Eye (tissue), 1 donor: ENCODE results near the gene ALG14.

Experiments used
- DNase-seq: peaks from one replicate; pipeline ENCODE4 v3.0.0-alpha.2; 2015

Gene ALG14

DNA sequence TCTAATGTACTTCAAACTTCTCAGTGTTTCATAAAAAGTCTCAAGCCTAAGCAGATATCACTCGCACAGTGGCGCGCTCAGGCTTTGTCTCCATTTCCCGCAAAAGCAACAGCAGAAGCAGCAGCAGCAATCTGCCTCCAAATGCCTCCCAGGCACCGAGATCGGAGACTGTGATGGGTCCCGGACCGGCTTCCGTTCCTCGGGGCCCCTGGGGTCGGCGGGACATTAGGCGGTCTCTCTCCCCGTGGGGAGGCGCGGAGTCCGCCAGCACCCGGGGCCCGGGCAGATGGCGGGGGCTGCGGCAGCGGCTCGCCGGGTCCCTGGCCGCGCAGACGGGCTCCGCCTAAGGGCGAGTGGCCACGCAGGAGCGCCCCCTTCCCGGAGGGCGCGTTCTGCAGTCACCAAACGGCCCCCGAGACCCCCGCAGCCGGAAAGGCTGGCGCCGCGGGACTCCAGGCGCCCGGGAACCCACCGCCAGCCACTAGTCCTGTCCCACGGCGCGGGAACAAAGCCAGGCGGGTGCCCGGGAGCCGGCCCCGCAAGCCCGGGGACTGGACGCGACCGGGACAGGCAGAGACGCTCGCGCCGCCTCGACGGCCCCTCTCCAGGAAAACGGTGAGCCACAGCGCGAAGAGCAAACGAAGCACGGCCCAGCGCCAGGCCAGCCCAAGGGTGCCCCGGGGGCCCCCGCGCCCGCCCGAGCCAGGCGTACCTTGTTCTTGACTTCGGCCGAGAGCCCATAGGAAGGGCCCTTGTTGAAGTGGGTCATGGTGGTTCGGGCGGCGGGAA lies 146.4 kb downstream of the ALG14 start:
- peak; percentile 88 for DNase-seq

DNA sequence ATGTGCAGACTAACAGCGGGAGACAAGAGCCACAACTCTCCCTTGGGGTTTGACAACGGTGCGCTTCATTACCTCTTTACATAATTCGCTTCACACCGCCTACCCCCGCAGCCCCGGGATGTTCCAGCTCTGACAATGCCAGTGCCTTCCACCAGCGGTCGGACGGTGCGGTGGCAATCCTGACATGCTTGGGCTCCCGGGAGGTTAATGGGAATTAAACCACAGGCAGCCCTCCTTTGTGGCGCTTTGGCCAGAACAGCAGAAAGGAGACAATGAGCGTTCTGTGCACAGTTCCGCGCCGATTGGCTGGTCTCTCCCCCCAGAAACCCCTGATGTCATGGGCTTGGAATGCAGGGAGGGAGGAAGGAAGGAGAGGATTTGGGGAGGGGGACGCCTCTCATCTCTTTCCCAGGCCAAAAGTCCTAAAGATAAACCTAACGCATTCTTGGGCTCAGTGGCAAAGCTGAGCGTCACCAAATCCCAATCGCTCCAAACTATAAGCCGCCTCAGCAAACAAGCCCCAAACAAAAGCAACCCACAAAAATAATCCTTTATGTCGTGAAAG lies 147.1 kb downstream of the ALG14 start:
- peak; percentile 98 for DNase-seq

DNA sequence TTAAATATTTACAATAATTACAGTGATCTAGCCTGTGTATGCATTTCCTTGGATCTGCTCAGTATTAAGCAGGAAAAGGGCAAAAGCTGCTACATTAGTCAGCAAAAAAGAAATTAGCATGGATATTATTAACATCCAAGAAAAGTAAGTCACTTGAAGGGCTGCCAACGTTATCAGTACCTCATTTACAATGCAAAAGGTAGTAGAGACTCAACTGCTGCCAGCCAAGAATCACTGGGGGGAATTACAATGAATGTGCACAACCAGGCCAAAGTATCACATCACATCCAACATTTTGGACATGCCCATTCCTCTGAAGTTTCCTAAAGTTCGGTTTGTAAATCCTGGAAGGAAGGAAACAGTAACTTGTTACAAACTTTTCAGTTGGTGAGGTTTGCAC lies 147.7 kb downstream of the ALG14 start:
- DNase-seq: no peak
